Measurements from ENCODE around the gene EMC9. TPM values are rescaled to one million over a fixed set of nuclear protein-coding genes. Genes with fewer than 3 reads are reported as not detected.

Gene EMC9
- total RNA-seq, 1 experiment from 2014 or later, result 42.0 TPM

GRCh38 chr14:24110060-24110459 is 31.3 kb downstream of the EMC9 start (continued):
- TF ChIP-seq, protein P1, sequence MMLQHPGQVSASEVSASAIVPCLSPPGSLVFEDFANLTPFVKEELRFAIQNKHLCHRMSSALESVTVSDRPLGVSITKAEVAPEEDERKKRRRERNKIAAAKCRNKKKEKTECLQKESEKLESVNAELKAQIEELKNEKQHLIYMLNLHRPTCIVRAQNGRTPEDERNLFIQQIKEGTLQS (IDR thresholded peaks at IDR 0.05), result no peak
- TF ChIP-seq, protein P2, sequence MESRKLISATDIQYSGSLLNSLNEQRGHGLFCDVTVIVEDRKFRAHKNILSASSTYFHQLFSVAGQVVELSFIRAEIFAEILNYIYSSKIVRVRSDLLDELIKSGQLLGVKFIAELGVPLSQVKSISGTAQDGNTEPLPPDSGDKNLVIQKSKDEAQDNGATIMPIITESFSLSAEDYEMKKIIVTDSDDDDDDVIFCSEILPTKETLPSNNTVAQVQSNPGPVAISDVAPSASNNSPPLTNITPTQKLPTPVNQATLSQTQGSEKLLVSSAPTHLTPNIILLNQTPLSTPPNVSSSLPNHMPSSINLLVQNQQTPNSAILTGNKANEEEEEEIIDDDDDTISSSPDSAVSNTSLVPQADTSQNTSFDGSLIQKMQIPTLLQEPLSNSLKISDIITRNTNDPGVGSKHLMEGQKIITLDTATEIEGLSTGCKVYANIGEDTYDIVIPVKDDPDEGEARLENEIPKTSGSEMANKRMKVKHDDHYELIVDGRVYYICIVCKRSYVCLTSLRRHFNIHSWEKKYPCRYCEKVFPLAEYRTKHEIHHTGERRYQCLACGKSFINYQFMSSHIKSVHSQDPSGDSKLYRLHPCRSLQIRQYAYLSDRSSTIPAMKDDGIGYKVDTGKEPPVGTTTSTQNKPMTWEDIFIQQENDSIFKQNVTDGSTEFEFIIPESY (IDR thresholded peaks at IDR 0.05; ENCODE audit: extremely low read depth, insufficient replicate concordance, low read length), result no peak
- TF ChIP-seq RAD21 (IDR thresholded peaks at IDR 0.05; ENCODE audit: low read depth), result no peak
- no peak for TF ChIP-seq JUND (IDR thresholded peaks at IDR 0.05)
- no peak for TF ChIP-seq EZH2 (IDR thresholded peaks at IDR 0.05)

- no peak overlapping the region for H3K4me3 ChIP-seq (replicated peaks in 1 of 2; ENCODE audit: low read depth in 1 of 2, low read length in 2 of 2)
- peaks cover 0 to 5% of the 10 kb centered on the region in 2 experiments; a peak in 1 of 4 replicates for H3K9me3 ChIP-seq (ENCODE audit: control insufficient read depth in 1 of 2, insufficient read depth in 1 of 2, low read depth in 1 of 2, low read length in 2 of 2)
- peak overlapping the region; percentile 59 for H2AFZ ChIP-seq (ENCODE audit: low read depth, low read length, poor library complexity, severe bottlenecking)
- peak overlapping the region; percentile 2; the same call in 1 of the 2 replicates for H3K9ac ChIP-seq (ENCODE audit: low read length)
- RAD21 ChIA-PET (ENCODE audit: low non-redundant PET in 1 of 2, low total read pairs in 2 of 2, uncharacterized antibody in 2 of 2, unreplicated experiment in 2 of 2), result interaction anchor here (0.8 to 2.6 kb wide), 6 partner anchors 14 to 57 kb away, joined by 3 to 26 read pairs (median 7); partner anchors contain the start of genes PCK2 (in 2 of the 2) and CARMIL3 (in 1 of the 2)
- no TSS peak for BruUV-seq (replicated peaks)
- no peak overlapping the region for H3K27ac ChIP-seq (ENCODE audit: low read depth, low read length)
- H3K79me2 ChIP-seq (ENCODE audit: insufficient read depth, low read length), result no peaks in the 10 kb centered on the region
- no peaks in the 10 kb centered on the region for H3K9me2 ChIP-seq (ENCODE audit: insufficient read depth)
- peaks cover 2 to 9% of the 10 kb centered on the region in 2 experiments; a peak in 3 of 4 replicates for H3K4me1 ChIP-seq (ENCODE audit: control insufficient read depth in 1 of 2, insufficient read depth in 2 of 2, low read length in 2 of 2)
- CTCF ChIA-PET, result interaction anchor here (0.7 to 5.5 kb wide), 20 partner anchors 10 to 520 kb away, joined by 3 to 116 read pairs (median 5); partner anchors contain the start of genes CARMIL3, DHRS4L2, EMC9 and IRF9
- intact Hi-C loops (cut with micrococcal nuclease), result loop anchor here (1.0 kb wide), 1 partner anchor 94 kb away; no protein-coding TSS in a partner anchor
- POLR2A ChIA-PET, result interaction anchor here (0.5 to 1.6 kb wide), 10 partner anchors 15 to 133 kb away, joined by 3 to 18 read pairs (median 4); partner anchors contain the start of genes CARMIL3, PCK2, PSME1 and PSME2
- H3K4me2 ChIP-seq (ENCODE audit: low read length), result peak overlapping the region; percentile 50
- no peaks in the 10 kb centered on the region for H3K27me3 ChIP-seq (ENCODE audit: insufficient read depth, low read length)
- ATAC-seq, result no peak; the same call in 1 of the 2 replicates
- no peak for DNase-seq (ENCODE audit: low read depth, low spot score)
- no peaks in the 10 kb centered on the region for H4K20me1 ChIP-seq (ENCODE audit: insufficient read depth)
- H3K36me3 ChIP-seq (ENCODE audit: control insufficient read depth in 1 of 2, insufficient read depth in 2 of 2, low read length in 2 of 2), result no peaks in the 10 kb centered on the region
- TF ChIP-seq YY1 (IDR thresholded peaks at IDR 0.05; ENCODE audit: extremely low read depth, insufficient replicate concordance, low read depth, low read length), result no peak
- TF ChIP-seq EGR1 (IDR thresholded peaks at IDR 0.05; ENCODE audit: low read depth), result no peak
- no peak for TF ChIP-seq POLR2AphosphoS5 (IDR thresholded peaks at IDR 0.05; ENCODE audit: low read depth, low read length)
- TF ChIP-seq, protein P3, sequence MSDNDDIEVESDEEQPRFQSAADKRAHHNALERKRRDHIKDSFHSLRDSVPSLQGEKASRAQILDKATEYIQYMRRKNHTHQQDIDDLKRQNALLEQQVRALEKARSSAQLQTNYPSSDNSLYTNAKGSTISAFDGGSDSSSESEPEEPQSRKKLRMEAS (IDR thresholded peaks at IDR 0.05), result no peak
- TF ChIP-seq, protein P1 (IDR thresholded peaks at IDR 0.05), result no peak
- TF ChIP-seq CEBPB (IDR thresholded peaks at IDR 0.05; ENCODE audit: low read depth), result no peak
- no peak for TF ChIP-seq SRF (IDR thresholded peaks at IDR 0.05; ENCODE audit: low read depth)
- TF ChIP-seq SIN3A (IDR thresholded peaks at IDR 0.05; ENCODE audit: low read depth), result no peak
- TF ChIP-seq ZNF274 (IDR thresholded peaks at IDR 0.05; ENCODE audit: low read depth, low read length), result no peak
- TF ChIP-seq POLR2A (IDR thresholded peaks at IDR 0.05; ENCODE audit: borderline replicate concordance, extremely low read depth, insufficient read depth, insufficient read length), result no peak
- TF ChIP-seq FOSL1 (IDR thresholded peaks at IDR 0.05; ENCODE audit: low read depth), result no peak
- TF ChIP-seq SP1 (IDR thresholded peaks at IDR 0.05; ENCODE audit: low read depth), result no peak
- TF ChIP-seq, protein P2 (IDR thresholded peaks at IDR 0.05; ENCODE audit: extremely low read depth, insufficient replicate concordance, low read length), result no peak
- no peak for TF ChIP-seq EZH2phosphoT487 (IDR thresholded peaks at IDR 0.05; ENCODE audit: borderline replicate concordance)
- no peak for TF ChIP-seq CBX3 (IDR thresholded peaks at IDR 0.05; ENCODE audit: low read depth)
- TF ChIP-seq RAD21 (IDR thresholded peaks at IDR 0.05; ENCODE audit: low read depth), result no peak
These were observed 33.0 kb downstream of the EMC9 start for GRCh38 chr14:24108336-24108874.
